Liver (tissue), 3 donors: ENCODE measurements around the gene SEC14L6.

Source experiments
- CTCF ChIP-seq: fragments of 150-350 bp; IDR thresholded peaks from 2 replicates; pipeline ENCODE4 v1.5.1; 2017; ENCODE audit warnings: improper control_type of control experiment, low read depth, low read length; ENCODE audit not compliant: missing input control
- RXRA ChIP-seq, 2 donors: IDR thresholded peaks; 2 replicates each; pipeline ENCODE4 v1.6.1; 2017 to 2018; ENCODE audit warnings: antibody characterized with exemption in 2 of 2, mild to moderate bottlenecking in 1 of 2
- SP1 ChIP-seq: IDR thresholded peaks from 2 replicates; pipeline ENCODE4 v1.6.1; 2018; ENCODE audit warnings: antibody characterized with exemption, mild to moderate bottlenecking
- donor health status: healthy.
- donor health status: healthy.

GRCh38 chr22:30582051-30582450, 35.5 kb upstream of the SEC14L6 start:
- TF ChIP-seq CTCF (no peak), SP1 (no peak), RXRA (IDR thresholded peaks at IDR 0.05) (no peak)
